Activated CD4-positive, alpha-beta T cell treated with anti-CD3 and anti-CD28 coated beads, Interleukin-2, amount 50 U/mL, for 48 hours (primary cell): ENCODE data around the gene FLACC1.

Experiments
- DNase-seq, 2 experiments: peaks; one replicate each; pipeline ENCODE4 v3.0.0-alpha.2; 2020

Gene FLACC1

GRCh38 chr2:201273330-201273983, 83.7 kb downstream of the FLACC1 start:
- no peak for DNase-seq

- DNase-seq: no peak
These were observed 85.2 kb downstream of the FLACC1 start for GRCh38 chr2:201271917-201272316.

- no peak for DNase-seq
These were observed 86.7 kb downstream of the FLACC1 start for GRCh38 chr2:201270293-201271001.

- no peak for DNase-seq
These were observed 87.4 kb downstream of the FLACC1 start for GRCh38 chr2:201269764-201270163.

- peak; percentile 26 to 47 for DNase-seq
These were observed 89.7 kb downstream of the FLACC1 start for GRCh38 chr2:201267278-201268030.

- no peak for DNase-seq
These were observed 90.5 kb downstream of the FLACC1 start for GRCh38 chr2:201266629-201267028.

GRCh38 chr2:201264472-201265173, 92.5 kb downstream of the FLACC1 start:
- DNase-seq: no peak

- DNase-seq: no peak
These were observed 93.4 kb downstream of the FLACC1 start for GRCh38 chr2:201263779-201264178.

- peak in 1 of 2 experiments; percentile 29 for DNase-seq
These were observed 94.4 kb downstream of the FLACC1 start for GRCh38 chr2:201262718-201263117.

GRCh38 chr2:201261906-201262305, 95.2 kb downstream of the FLACC1 start:
- no peak for DNase-seq

GRCh38 chr2:201261471-201261870, 95.7 kb downstream of the FLACC1 start:
- DNase-seq: peak; percentile 64 to 70

GRCh38 chr2:201260302-201260800, 96.8 kb downstream of the FLACC1 start, which contains the start of gene CASP8:
TSS of gene CASP8 (plus strand) at chr2:201260536. CDS start at chr2:201266487, 5,951 bp downstream.
- peak; percentile 49 to 64 for DNase-seq

- no peak for DNase-seq
These were observed 98.2 kb downstream of the FLACC1 start for GRCh38 chr2:201258666-201259615.

- DNase-seq: peak; percentile 88 to 94
These were observed 99.0 kb downstream of the FLACC1 start for GRCh38 chr2:201257956-201258665.

GRCh38 chr2:201257381-201257955, 99.7 kb downstream of the FLACC1 start:
- peak; percentile 43 to 49 for DNase-seq

GRCh38 chr2:201256082-201256481, 101.1 kb downstream of the FLACC1 start:
- no peak for DNase-seq

GRCh38 chr2:201255408-201256033, 101.6 kb downstream of the FLACC1 start:
- no peak for DNase-seq

- DNase-seq: no peak
These were observed 102.9 kb downstream of the FLACC1 start for GRCh38 chr2:201254081-201254730.

GRCh38 chr2:201250741-201251140, 106.4 kb downstream of the FLACC1 start:
- DNase-seq: no peak
